GM23248 (cell line): Measurements from ENCODE around the gene BTBD19. TPM values are rescaled to one million over a fixed set of nuclear protein-coding genes. Genes with fewer than 3 reads are reported as not detected.
"Not testable (repeated sequence)": the region's sequence is repeated elsewhere in the genome, so short reads cannot be mapped to it uniquely, and the experiment has no call there.

ENCODE experiments used
- DNase-seq: peaks from one replicate; pipeline ENCODE4 v3.0.0-alpha.2; 2015
- H2AFZ ChIP-seq: fragments of 200-600 bp; sonication (generic); 2 replicates; pipeline ENCODE4 v1.6.1; 2016; ENCODE audit warnings: antibody characterized with exemption
- H3F3A ChIP-seq: fragments of 200-600 bp; sonication (generic); 2 replicates; pipeline ENCODE4 v1.6.1; 2016; ENCODE audit warnings: mild to moderate bottlenecking, antibody characterized with exemption, mixed run types; ENCODE audit not compliant: insufficient read depth
- H3K27ac ChIP-seq: fragments of 200-600 bp; sonication (generic); 2 replicates; pipeline ENCODE4 v1.5.1; 2016; ENCODE audit warnings: mild to moderate bottlenecking
- H3K27me3 ChIP-seq: fragments of 200-600 bp; sonication (generic); replicated peaks from 2 replicates; pipeline ENCODE4 v1.6.1; 2016; ENCODE audit warnings: mild to moderate bottlenecking; ENCODE audit not compliant: insufficient read depth
- H3K36me3 ChIP-seq: fragments of 200-600 bp; sonication (generic); 2 replicates; pipeline ENCODE4 v1.6.1; 2016; ENCODE audit warnings: low read depth, mild to moderate bottlenecking
- H3K4me1 ChIP-seq: fragments of 200-600 bp; sonication (generic); 2 replicates; pipeline ENCODE4 v1.6.1; 2016; ENCODE audit warnings: mild to moderate bottlenecking; ENCODE audit not compliant: insufficient read depth
- H3K4me2 ChIP-seq: fragments of 200-600 bp; sonication (generic); one replicate; pipeline ENCODE4 v1.6.1; 2016; ENCODE audit warnings: mild to moderate bottlenecking; ENCODE audit not compliant: unreplicated experiment
- H3K4me3 ChIP-seq: fragments of 200-600 bp; sonication (generic); 2 replicates; pipeline ENCODE4 v1.5.1; 2016; ENCODE audit warnings: mild to moderate bottlenecking
- H3K79me2 ChIP-seq: fragments of 200-600 bp; sonication (generic); 2 replicates; pipeline ENCODE4 v1.6.1; 2016; ENCODE audit warnings: mild to moderate bottlenecking; ENCODE audit not compliant: insufficient read depth
- H3K9ac ChIP-seq: fragments of 200-600 bp; sonication (generic); 2 replicates; pipeline ENCODE4 v1.6.1; 2016; ENCODE audit warnings: mild to moderate bottlenecking
- H3K9me2 ChIP-seq: fragments of 200-600 bp; sonication (generic); 2 replicates; pipeline ENCODE4 v1.6.1; 2016; ENCODE audit warnings: mixed run types, mild to moderate bottlenecking, moderate library complexity; ENCODE audit not compliant: insufficient read depth
- H3K9me3 ChIP-seq: fragments of 200-600 bp; sonication (generic); one replicate; pipeline ENCODE4 v1.6.1; 2017; ENCODE audit warnings: low read depth
- H4K20me1 ChIP-seq: fragments of 200-600 bp; sonication (generic); 2 replicates; pipeline ENCODE4 v1.6.0; 2016; ENCODE audit not compliant: insufficient read depth
- EZH2 ChIP-seq: fragments of 200-600 bp; sonication (generic); IDR thresholded peaks from 2 replicates; pipeline ENCODE4 v1.6.1; 2018; ENCODE audit warnings: antibody characterized with exemption, mild to moderate bottlenecking; ENCODE audit not compliant: insufficient read depth, poor library complexity, severe bottlenecking
- EZH2phosphoT487 ChIP-seq: fragments of 200-600 bp; sonication (generic); IDR thresholded peaks from 2 replicates; pipeline ENCODE4 v1.6.1; 2018; ENCODE audit warnings: antibody characterized with exemption, moderate library complexity, mild to moderate bottlenecking, low read depth; ENCODE audit not compliant: insufficient read depth
- WGBS, 2 experiments: methylation state at CpG; one replicate each; pipeline ENCODE4 v1.1.6; 2015 to 2017; ENCODE audit warnings: low lambda C conversion rate in 2 of 2, low coverage in 1 of 2; ENCODE audit errors: missing lambda C conversion rate in 2 of 2; 5-methylcytosine and 5-hydroxymethylcytosine counted together
- in situ Hi-C: fragments of 300-500 bp; cut with MboI; formaldehyde crosslinking; loops from 2 replicates; pipeline ENCODE4 v1.15.0; 2020
- polyA plus RNA-seq: library from polyadenylated mRNA; unstranded; fragments of >200 nt; fragmentation: Nextera tagmentation; extraction: Ambion mirVana; gene quantifications from 2 replicates; pipeline ENCODE4 v1.2.1, GENCODE V29; 2016
- total RNA-seq: library from RNA; depleted of rRNA; stranded (reverse); fragments of >200 nt; shearing (Covaris generic); gene quantifications from 2 replicates; pipeline ENCODE4 v1.2.3, GENCODE V29; 2014

BTBD19 gene
- total and polyA plus RNA-seq, 2 experiments from 2014 or later = 8.0 to 12.1 TPM

GRCh38 chr1:44812822-44813543, 4.7 kb downstream of the BTBD19 start:
- H3F3A ChIP-seq = peaks cover 70% of the 10 kb centered on the region
- H3K36me3 ChIP-seq = peaks cover 6% of the 10 kb centered on the region; the same call in 1 of the 2 replicates
- H3K4me1 ChIP-seq = peaks cover 62% of the 10 kb centered on the region
- H3K27me3 ChIP-seq = no peaks in the 10 kb centered on the region
- in situ Hi-C loops = no loop called here
- 83 to 86% methylated on average over 40 to 48 of the region's 48 CpGs for WGBS, 2 experiments
- H4K20me1 ChIP-seq = no peaks in the 10 kb centered on the region
- H3K27ac ChIP-seq = peak overlapping the region; percentile 57; the same call in 1 of the 2 replicates
- H3K4me2 ChIP-seq = peak overlapping the region; percentile 38
- H3K4me3 ChIP-seq = no peak overlapping the region
- DNase-seq = no peak
- no peak overlapping the region for H3K9ac ChIP-seq
- TF ChIP-seq EZH2 = no peak
- no peak for TF ChIP-seq EZH2phosphoT487
- H3K9me2 ChIP-seq = no peaks in the 10 kb centered on the region
- no peaks in the 10 kb centered on the region for H3K9me3 ChIP-seq
- no peak overlapping the region for H2AFZ ChIP-seq
- peaks cover 27% of the 10 kb centered on the region for H3K79me2 ChIP-seq

GRCh38 chr1:44815926-44816325, 7.6 kb downstream of the BTBD19 start:
- peaks cover 45% of the 10 kb centered on the region for H3K4me1 ChIP-seq
- H3K36me3 ChIP-seq, DNase-seq, H3K27me3 ChIP-seq, H2AFZ ChIP-seq, H4K20me1 ChIP-seq, H3K4me2 ChIP-seq, H3K9me3 ChIP-seq, H3K9me2 ChIP-seq, H3K4me3 ChIP-seq, H3K79me2 ChIP-seq, in situ Hi-C loops: not testable (repeated sequence)
- peak overlapping the region; percentile 34 for H3K27ac ChIP-seq
- 87 to 89% methylated on average over 9 of the region's 9 CpGs for WGBS, 2 experiments
- peaks cover 67% of the 10 kb centered on the region for H3F3A ChIP-seq
- H3K9ac ChIP-seq = peak overlapping the region; percentile 27; the same call in 1 of the 2 replicates

- H3K9me3 ChIP-seq = no peaks in the 10 kb centered on the region
- WGBS, 2 experiments = 98 to 100% methylated on average over 2 of the region's 2 CpGs
- no peak for TF ChIP-seq EZH2
- TF ChIP-seq EZH2phosphoT487 = no peak
- peaks cover 56% of the 10 kb centered on the region for H3F3A ChIP-seq
- H3K9ac ChIP-seq = no peak overlapping the region
- no peak overlapping the region for H3K4me3 ChIP-seq
- DNase-seq = no peak
- H3K4me1 ChIP-seq = peaks cover 33% of the 10 kb centered on the region
- H3K9me2 ChIP-seq = no peaks in the 10 kb centered on the region
- H3K79me2 ChIP-seq = 0 out of 2 replicates have a peak, but pooled peaks cover 3% of the 10 kb centered on the region
- no peaks in the 10 kb centered on the region for H4K20me1 ChIP-seq
- H3K27me3 ChIP-seq = no peaks in the 10 kb centered on the region
- peaks cover 6% of the 10 kb centered on the region; the same call in 1 of the 2 replicates for H3K36me3 ChIP-seq
- no peak overlapping the region for H3K27ac ChIP-seq
- H3K4me2 ChIP-seq = no peak overlapping the region
- in situ Hi-C loops = no loop called here
- H2AFZ ChIP-seq = no peak overlapping the region
Measured at GRCh38 chr1:44817307-44817706, 9.0 kb downstream of the BTBD19 start.

- no peak overlapping the region for H3K4me2 ChIP-seq
- H3K27me3 ChIP-seq = no peaks in the 10 kb centered on the region
- DNase-seq = no peak
- TF ChIP-seq EZH2 = no peak
- TF ChIP-seq EZH2phosphoT487 = no peak
- peaks cover 33% of the 10 kb centered on the region for H3K4me1 ChIP-seq
- H3K27ac ChIP-seq = peak overlapping the region; percentile 89; the same call in 1 of the 2 replicates
- H3K79me2 ChIP-seq = no peaks in the 10 kb centered on the region
- H3K9ac ChIP-seq = no peak overlapping the region
- in situ Hi-C loops = no loop called here
- peaks cover 6% of the 10 kb centered on the region; the same call in 1 of the 2 replicates for H3K36me3 ChIP-seq
- no peaks in the 10 kb centered on the region for H4K20me1 ChIP-seq
- peaks cover 56% of the 10 kb centered on the region for H3F3A ChIP-seq
- H3K9me2 ChIP-seq = no peaks in the 10 kb centered on the region
- 94 to 97% methylated on average over 11 of the region's 11 CpGs for WGBS, 2 experiments
- H3K4me3 ChIP-seq = peak overlapping the region; percentile 73; the same call in 1 of the 2 replicates
- H2AFZ ChIP-seq = no peak overlapping the region
- no peaks in the 10 kb centered on the region for H3K9me3 ChIP-seq
Measured at GRCh38 chr1:44817771-44818495, 9.6 kb downstream of the BTBD19 start.
